IMR-90 (cell line): ENCODE data around the gene RUNX3. TPM values are rescaled to one million over a fixed set of nuclear protein-coding genes. Genes with fewer than 3 reads are reported as not detected.

Source experiments
- ATAC-seq: fragments of 200-7000 bp; cut with Tn5 transposase; 2 replicates; pipeline ENCODE4 v1.9.1; 2020; ENCODE audit warnings: low read depth, mild to moderate bottlenecking, moderate library complexity
- BruUV-seq: library from RNA; stranded (reverse); fragments of 400-500 nt; replicated peaks from 2 replicates; lab custom pipeline; 2021; lab: Mats Ljungman, UMichigan
- CTCF ChIA-PET: fragments of 300-600 bp; formaldehyde crosslinking; extraction: SDS; loops from one replicate; lab custom pipeline; 2021; ENCODE audit warnings: antibody characterized with exemption; lab: Yijun Ruan, JAX
- POLR2A ChIA-PET: fragments of 300-600 bp; sonication (Branson Sonifier 250); formaldehyde crosslinking; loops from one replicate; lab custom pipeline; 2022; ENCODE audit warnings: antibody characterized with exemption; ENCODE audit not compliant: unreplicated experiment; lab: Charles Lee
- DNase-seq: peaks from one replicate; pipeline ENCODE4 v3.0.0; 2013
- H2AFZ ChIP-seq: replicated peaks from 2 replicates; pipeline ENCODE3; 2013; ENCODE audit warnings: low read length, mild to moderate bottlenecking; ENCODE audit not compliant: poor library complexity
- H2AK5ac ChIP-seq: 2 replicates; pipeline ENCODE4 v1.6.1; 2013; ENCODE audit warnings: low read depth, low read length, inconsistent platforms
- H2AK9ac ChIP-seq: replicated peaks from 2 replicates; pipeline ENCODE3; 2013; ENCODE audit warnings: mild to moderate bottlenecking, low read depth, low read length, moderate library complexity; ENCODE audit not compliant: poor library complexity
- H2BK120ac ChIP-seq: 2 replicates; pipeline ENCODE4 v1.6.1; 2013; ENCODE audit warnings: low read depth, low read length, inconsistent platforms
- H2BK15ac ChIP-seq: 3 replicates; pipeline ENCODE4 v1.6.1; 2013; ENCODE audit warnings: low read depth, low read length, inconsistent platforms
- H2BK20ac ChIP-seq: 2 replicates; pipeline ENCODE4 v1.6.1; 2013; ENCODE audit warnings: low read depth, mild to moderate bottlenecking, inconsistent platforms, low read length, moderate library complexity
- H2BK5ac ChIP-seq: 2 replicates; pipeline ENCODE4 v1.6.1; 2013; ENCODE audit warnings: mild to moderate bottlenecking, low read depth, low read length, inconsistent platforms; ENCODE audit not compliant: poor library complexity, severe bottlenecking
- H3K14ac ChIP-seq: replicated peaks from 2 replicates; pipeline ENCODE4 v1.6.1; 2013; ENCODE audit warnings: low read depth, low read length, inconsistent platforms
- H3K18ac ChIP-seq: 2 replicates; pipeline ENCODE4 v1.6.1; 2013; ENCODE audit warnings: low read depth, low read length, control low read depth
- H3K23ac ChIP-seq: 2 replicates; pipeline ENCODE4 v1.6.1; 2013; ENCODE audit warnings: low read depth, low read length, inconsistent platforms
- H3K27ac ChIP-seq: 2 replicates; pipeline ENCODE4 v1.5.1; 2013; ENCODE audit warnings: mild to moderate bottlenecking, control low read depth, low read length; ENCODE audit not compliant: insufficient read depth
- H3K27me3 ChIP-seq: 2 replicates; pipeline ENCODE4 v1.6.1; 2013; ENCODE audit warnings: low read length; ENCODE audit not compliant: control insufficient read depth, insufficient read depth
- H3K36me3 ChIP-seq: 2 replicates; pipeline ENCODE4 v1.6.1; 2013; ENCODE audit warnings: low read length, mixed read lengths; ENCODE audit not compliant: control insufficient read depth, insufficient read depth
- H3K4ac ChIP-seq: 2 replicates; pipeline ENCODE4 v1.6.1; 2013; ENCODE audit warnings: low read depth, low read length, inconsistent platforms
- H3K4me1 ChIP-seq: 2 replicates; pipeline ENCODE4 v1.6.1; 2013; ENCODE audit warnings: low read length, mixed read lengths; ENCODE audit not compliant: control insufficient read depth, insufficient read depth
- H3K4me2 ChIP-seq: 2 replicates; pipeline ENCODE4 v1.6.1; 2013; ENCODE audit warnings: low read depth, mild to moderate bottlenecking, control low read depth, low read length, moderate library complexity
- H3K4me3 ChIP-seq: 2 replicates; pipeline ENCODE4 v1.5.1; 2013; ENCODE audit warnings: low read depth, mild to moderate bottlenecking, control low read depth, low read length, moderate library complexity; ENCODE audit not compliant: insufficient read depth
- H3K56ac ChIP-seq: 2 replicates; pipeline ENCODE4 v1.6.1; 2013; ENCODE audit warnings: low read length, inconsistent platforms; ENCODE audit not compliant: insufficient read depth; ENCODE audit errors: extremely low read depth
- H3K79me1 ChIP-seq, 2 experiments: 2 replicates each; pipeline ENCODE4 v1.6.1; 2013; ENCODE audit warnings: low read length in 2 of 2, inconsistent platforms in 1 of 2, low read depth in 1 of 2
- H3K9ac ChIP-seq: 2 replicates; pipeline ENCODE4 v1.6.1; 2013; ENCODE audit warnings: low read depth, low read length, control low read depth
- H3K9me1 ChIP-seq: 2 replicates; pipeline ENCODE4 v1.6.1; 2013; ENCODE audit warnings: low read length, inconsistent platforms; ENCODE audit not compliant: insufficient read depth
- H3K9me3 ChIP-seq: 2 replicates; pipeline ENCODE4 v1.6.1; 2013; ENCODE audit warnings: low read length; ENCODE audit not compliant: control insufficient read depth, insufficient read depth
- H4K20me1 ChIP-seq: 2 replicates; pipeline ENCODE4 v1.6.1; 2013; ENCODE audit warnings: low read length, inconsistent platforms; ENCODE audit not compliant: insufficient read depth
- H4K5ac ChIP-seq: 2 replicates; pipeline ENCODE4 v1.6.1; 2013; ENCODE audit warnings: mild to moderate bottlenecking, low read depth, low read length, control low read depth
- H4K8ac ChIP-seq, 2 experiments: 2 replicates each; pipeline ENCODE4 v1.6.1; 2013; ENCODE audit warnings: low read depth in 2 of 2, low read length in 2 of 2, control low read depth in 1 of 2, inconsistent platforms in 1 of 2
- H4K91ac ChIP-seq: 2 replicates; pipeline ENCODE4 v1.6.1; 2013; ENCODE audit warnings: low read depth, low read length, inconsistent platforms; ENCODE audit not compliant: insufficient read depth
- BHLHE40 ChIP-seq: fragments of 150-350 bp; IDR thresholded peaks from 2 replicates; pipeline ENCODE4 v1.6.1; 2016; ENCODE audit warnings: mild to moderate bottlenecking, low read depth, low read length
- CEBPB ChIP-seq: IDR thresholded peaks from 2 replicates; pipeline ENCODE4 v1.6.1; 2012; ENCODE audit warnings: low read depth, low read length, improper control_type of control experiment
- CTCF ChIP-seq: conservative IDR thresholded peaks from 2 replicates; pipeline ENCODE4 v1.5.1; 2012; ENCODE audit warnings: mild to moderate bottlenecking, low read depth, low read length, improper control_type of control experiment
- FOS ChIP-seq: fragments of 150-350 bp; IDR thresholded peaks from 2 replicates; pipeline ENCODE4 v1.6.1; 2016; ENCODE audit warnings: low read depth, low read length
- MAFK ChIP-seq: IDR thresholded peaks from 2 replicates; pipeline ENCODE4 v1.6.1; 2012; ENCODE audit warnings: low read depth, low read length, improper control_type of control experiment
- MAZ ChIP-seq: IDR thresholded peaks from 2 replicates; pipeline ENCODE4 v1.6.1; 2012; ENCODE audit warnings: low read depth, mild to moderate bottlenecking, low read length, improper control_type of control experiment, moderate library complexity, borderline replicate concordance
- MXI1 ChIP-seq: IDR thresholded peaks from 2 replicates; pipeline ENCODE4 v1.6.1; 2012; ENCODE audit warnings: low read depth, mild to moderate bottlenecking, low read length, moderate library complexity, borderline replicate concordance
- NFE2L2 ChIP-seq: fragments of 150-350 bp; IDR thresholded peaks from 2 replicates; pipeline ENCODE4 v1.6.1; 2016; ENCODE audit warnings: low read depth, mild to moderate bottlenecking, low read length
- POLR2A ChIP-seq: IDR thresholded peaks from 2 replicates; pipeline ENCODE4 v1.6.1; 2012; ENCODE audit warnings: mild to moderate bottlenecking, low read depth, low read length
- RAD21 ChIP-seq: IDR thresholded peaks from 2 replicates; pipeline ENCODE4 v1.6.1; 2012; ENCODE audit warnings: low read length, improper control_type of control experiment
- RCOR1 ChIP-seq: IDR thresholded peaks from 2 replicates; pipeline ENCODE4 v1.6.1; 2012; ENCODE audit warnings: mild to moderate bottlenecking, low read length, improper control_type of control experiment; ENCODE audit not compliant: insufficient replicate concordance
- RFX5 ChIP-seq: IDR thresholded peaks from 2 replicates; pipeline ENCODE4 v1.8.0; 2012; ENCODE audit warnings: low read depth, mild to moderate bottlenecking, low read length, moderate library complexity
- SMC3 ChIP-seq: fragments of 150-350 bp; IDR thresholded peaks from 2 replicates; pipeline ENCODE4 v1.6.1; 2016; ENCODE audit warnings: low read depth, mild to moderate bottlenecking, antibody characterized with exemption, low read length, moderate library complexity
- WGBS, 2 experiments: methylation state at CpG; one replicate each; pipeline versions ENCODE4 v1.1.5 to v1.1.7; 2013; ENCODE audit warnings: missing lambda C conversion rate in 2 of 2; ENCODE audit not compliant: insufficient read length in 1 of 2; ENCODE audit errors: extremely low coverage in 2 of 2; 5-methylcytosine and 5-hydroxymethylcytosine counted together
- dilution Hi-C: fragments of 300-500 bp; cut with HindIII; formaldehyde crosslinking; loops from one replicate; pipeline ENCODE4 v1.14.3; 2018; ENCODE audit warnings: low sequenced_read_pairs; ENCODE audit not compliant: unreplicated experiment
- in situ Hi-C: fragments of 300-500 bp; cut with MboI; formaldehyde crosslinking; loops from 3 replicates; pipeline ENCODE4 v1.14.3; 2019; ENCODE audit warnings: low sequenced_read_pairs, inconsistent platforms, mixed read lengths
- intact Hi-C: fragments of 100-400 bp; cut with micrococcal nuclease; formaldehyde crosslinking; loops from 2 replicates; pipeline ENCODE4 v1.10.0; 2022
- polyA plus RNA-seq, 3 experiments: library from polyadenylated mRNA; depleted of rRNA; stranded (reverse); fragments of >200 nt; gene quantifications; 2 replicates each; pipeline ENCODE4 v1.2.3, GENCODE V29; 2012; ENCODE audit warnings: low replicate concordance in 1 of 3
- total RNA-seq: library from RNA; depleted of rRNA; stranded (reverse); fragments of >200 nt; gene quantifications from 2 replicates; pipeline ENCODE4 v1.2.3, GENCODE V29; 2012
- TF ChIP-seq, protein P1 (sequence below): fragments of 150-350 bp; IDR thresholded peaks from 2 replicates; pipeline ENCODE4 v1.6.1; 2016; ENCODE audit warnings: low read depth, mild to moderate bottlenecking, low read length, moderate library complexity, borderline replicate concordance
- TF ChIP-seq, protein P2 (sequence below): fragments of 150-350 bp; IDR thresholded peaks from 2 replicates; pipeline ENCODE4 v1.6.1; 2017; ENCODE audit warnings: mild to moderate bottlenecking, antibody characterized with exemption, low read length, low read depth

RUNX3 gene
- total and polyA plus RNA-seq, 2 of the 4 experiments (the other 2 are of a cell fraction): 0.07 TPM; not detected in 1

DNA sequence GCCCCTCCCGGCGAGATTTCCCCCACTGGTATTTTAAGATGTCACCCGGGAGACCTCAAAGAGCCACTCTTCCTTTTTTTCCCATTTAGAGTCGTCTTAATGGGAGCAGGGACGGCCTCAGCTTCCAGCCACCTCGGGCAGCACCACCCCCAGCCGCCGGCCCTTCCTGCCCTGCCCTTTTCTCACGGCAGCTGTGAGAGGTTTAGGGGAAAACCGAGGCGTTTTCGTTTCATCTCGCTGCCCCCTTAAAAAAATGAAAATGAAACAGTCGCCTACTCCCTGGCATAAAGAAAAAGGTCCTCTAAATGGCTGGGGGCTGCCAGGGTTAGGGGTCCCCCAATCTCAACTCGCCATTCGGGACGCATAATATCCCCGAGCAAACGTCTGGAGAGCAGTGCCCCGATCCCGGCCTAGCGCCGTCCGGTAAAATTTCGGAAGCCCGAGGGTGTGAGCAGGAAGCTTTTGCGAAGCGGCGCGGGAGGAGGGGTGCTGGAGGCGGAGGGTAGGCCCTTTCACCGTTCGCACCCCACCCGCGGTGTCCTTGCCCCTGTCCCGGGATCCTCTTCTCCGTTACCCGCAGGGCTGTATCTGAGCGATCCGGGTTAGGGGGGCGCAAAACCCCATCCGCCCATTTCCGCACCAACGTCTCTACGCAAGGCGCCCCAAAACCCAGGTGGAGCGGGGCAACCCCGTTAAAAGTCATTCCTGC, 1.2 kb downstream of the RUNX3 start:
- dilution Hi-C loops (no loop called here), intact Hi-C loops (no loop called here), in situ Hi-C loops (no loop called here)
- Histone ChIP-seq H2BK15ac (no peak overlapping the region), H3K79me1 (no peaks in the 10 kb centered on the region), H3K9ac (peak overlapping the region; percentile 30; the same call in 1 of the 2 replicates), H2BK120ac (no peak overlapping the region), H4K20me1 (peaks cover 21% of the 10 kb centered on the region), H4K5ac (no peak overlapping the region), H2AK5ac (no peak overlapping the region), H3K18ac (no peak overlapping the region), H3K36me3 (no peaks in the 10 kb centered on the region), H3K4me3 (peak overlapping the region; percentile 31; the same call in 1 of the 2 replicates), H3K4ac (no peak overlapping the region), H3K4me1 (peaks cover 2% of the 10 kb centered on the region; the same call in 1 of the 2 replicates), H3K14ac (no peak overlapping the region), H3K27ac (no peak overlapping the region), H3K56ac (no peak overlapping the region), H3K9me1 (peaks cover 14% of the 10 kb centered on the region), H4K91ac (no peak overlapping the region), H3K4me2 (no peak overlapping the region; the same call in 1 of the 2 replicates), H3K27me3 (peaks cover 89% of the 10 kb centered on the region), H2AFZ (no peak overlapping the region), H4K8ac (no peak overlapping the region), H2AK9ac (peak overlapping the region; percentile 5), H3K23ac (no peak overlapping the region), H2BK20ac (no peak overlapping the region), H2BK5ac (no peak overlapping the region), H3K9me3 (peaks cover 2% of the 10 kb centered on the region)
- 36% methylated on average over 3 of the region's 48 CpGs; no CpG with 5 or more reads in 1 of the 2 experiments for WGBS, 2 experiments
- ChIA-PET POLR2A (no interaction called here), CTCF (no interaction called here)
- no peak for DNase-seq
- no peak for ATAC-seq
- no TSS peak for BruUV-seq
- TF ChIP-seq, protein P1, sequence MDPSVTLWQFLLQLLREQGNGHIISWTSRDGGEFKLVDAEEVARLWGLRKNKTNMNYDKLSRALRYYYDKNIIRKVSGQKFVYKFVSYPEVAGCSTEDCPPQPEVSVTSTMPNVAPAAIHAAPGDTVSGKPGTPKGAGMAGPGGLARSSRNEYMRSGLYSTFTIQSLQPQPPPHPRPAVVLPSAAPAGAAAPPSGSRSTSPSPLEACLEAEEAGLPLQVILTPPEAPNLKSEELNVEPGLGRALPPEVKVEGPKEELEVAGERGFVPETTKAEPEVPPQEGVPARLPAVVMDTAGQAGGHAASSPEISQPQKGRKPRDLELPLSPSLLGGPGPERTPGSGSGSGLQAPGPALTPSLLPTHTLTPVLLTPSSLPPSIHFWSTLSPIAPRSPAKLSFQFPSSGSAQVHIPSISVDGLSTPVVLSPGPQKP: no peak
- TF ChIP-seq RAD21 (no peak), CEBPB (no peak), BHLHE40 (no peak), MXI1 (no peak), CTCF (no peak), FOS (no peak), RCOR1 (no peak), MAFK (no peak), MAZ (no peak), POLR2A (no peak), RFX5 (no peak), SMC3 (no peak), NFE2L2 (no peak)
- TF ChIP-seq, protein P2, sequence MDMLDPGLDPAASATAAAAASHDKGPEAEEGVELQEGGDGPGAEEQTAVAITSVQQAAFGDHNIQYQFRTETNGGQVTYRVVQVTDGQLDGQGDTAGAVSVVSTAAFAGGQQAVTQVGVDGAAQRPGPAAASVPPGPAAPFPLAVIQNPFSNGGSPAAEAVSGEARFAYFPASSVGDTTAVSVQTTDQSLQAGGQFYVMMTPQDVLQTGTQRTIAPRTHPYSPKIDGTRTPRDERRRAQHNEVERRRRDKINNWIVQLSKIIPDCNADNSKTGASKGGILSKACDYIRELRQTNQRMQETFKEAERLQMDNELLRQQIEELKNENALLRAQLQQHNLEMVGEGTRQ: no peak
